Kidney capillary endothelial cell (primary cell): ENCODE data around the gene TMEM238L.

Source experiments
- DNase-seq: peaks from one replicate; pipeline ENCODE4 v3.0.0-alpha.2; 2018; ENCODE audit warnings: low spot score

TMEM238L gene

DNA sequence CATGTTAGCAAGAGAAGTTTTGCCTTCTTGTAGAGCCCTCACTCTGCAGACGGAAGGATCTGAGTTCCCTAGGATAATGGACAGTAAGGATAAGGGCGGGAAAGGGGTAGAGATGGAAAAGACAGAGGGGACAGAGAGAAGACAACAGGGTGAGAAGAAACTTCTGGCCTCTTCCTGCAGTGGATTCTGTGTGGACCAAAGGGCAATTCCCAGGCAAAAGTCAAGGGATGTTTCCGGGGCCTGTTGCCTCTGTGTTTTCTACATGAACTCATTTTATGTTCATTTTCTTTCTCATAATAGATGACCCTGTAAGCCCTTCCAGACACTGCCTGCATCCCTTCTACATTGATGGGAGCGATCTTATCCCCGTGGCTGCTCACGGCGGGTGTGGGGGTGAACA lies 647 bp upstream of the TMEM238L start:
- no peak for DNase-seq

DNA sequence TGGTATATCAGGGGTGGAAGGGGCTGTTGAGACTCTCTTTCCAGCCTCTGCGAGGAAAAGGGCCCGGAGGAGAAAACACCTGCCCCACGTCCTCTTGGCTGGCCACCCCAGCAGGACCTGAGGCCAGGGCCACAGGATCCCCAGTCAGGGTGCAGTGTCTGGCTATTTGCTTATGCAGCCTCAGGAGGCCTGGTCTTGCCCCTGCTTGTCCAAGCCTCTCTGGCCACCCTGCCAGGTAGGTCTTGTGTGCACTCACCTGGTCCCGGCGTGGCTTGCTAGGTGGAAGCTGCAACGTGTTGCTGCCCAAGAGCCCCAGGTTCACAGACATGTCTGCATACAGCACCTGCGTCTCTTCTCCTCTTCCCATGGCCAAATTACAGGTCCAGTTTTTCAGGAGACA lies 549 bp downstream of the TMEM238L start:
- DNase-seq, result no peak

GRCh38 chr17:10802496-10803284 lies 1.2 kb downstream of the TMEM238L start:
- no peak for DNase-seq

GRCh38 chr17:10799407-10799806 lies 4.5 kb downstream of the TMEM238L start:
- DNase-seq, result no peak

GRCh38 chr17:10798910-10799309 lies 5.0 kb downstream of the TMEM238L start:
- no peak for DNase-seq

- DNase-seq, result no peak
Measured at GRCh38 chr17:10798332-10798749, 5.6 kb downstream of the TMEM238L start.

DNA sequence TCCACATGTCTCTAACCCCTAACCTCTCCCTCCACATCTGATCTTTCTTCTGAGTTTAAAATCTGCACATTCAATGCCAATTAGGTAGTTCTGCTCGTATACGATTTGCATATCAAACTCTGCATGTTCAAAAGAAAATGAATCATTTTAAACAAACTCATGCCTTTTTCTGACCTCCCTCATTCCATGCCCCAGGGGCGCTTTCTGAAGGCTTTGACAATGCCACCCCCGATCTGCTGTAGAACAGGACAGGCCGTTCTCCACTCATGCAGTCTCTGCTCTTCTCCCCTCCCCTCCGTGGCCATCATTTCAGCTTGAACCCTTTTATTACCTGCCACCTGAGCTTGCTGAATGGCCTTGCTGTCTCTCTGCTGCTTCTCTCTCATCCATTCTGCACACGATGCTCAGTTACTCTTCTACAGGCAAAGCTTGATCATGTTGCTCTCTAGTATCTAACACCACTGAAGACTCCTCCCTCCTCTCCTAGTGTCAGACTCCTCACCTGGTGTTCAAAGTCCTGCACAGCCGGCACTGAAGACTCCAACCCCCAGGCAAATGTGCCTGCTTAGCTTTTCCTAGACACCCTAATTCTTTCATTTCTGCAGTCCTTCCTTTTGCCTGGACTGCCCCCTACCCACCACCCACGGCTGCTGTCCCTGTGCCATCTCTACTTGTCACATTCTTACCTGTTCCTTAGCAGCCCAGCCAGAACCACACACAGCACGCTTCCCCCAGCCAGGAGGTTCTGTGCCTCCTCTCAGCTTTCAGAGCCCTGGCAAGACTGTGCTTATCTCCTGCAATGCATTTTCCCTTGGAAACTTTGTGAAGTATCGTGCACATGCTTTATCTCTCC lies 6.2 kb downstream of the TMEM238L start:
- no peak for DNase-seq

- no peak for DNase-seq
Measured at GRCh38 chr17:10793816-10794215, 10.1 kb downstream of the TMEM238L start.

GRCh38 chr17:10793256-10793655 lies 10.6 kb downstream of the TMEM238L start:
- DNase-seq, result no peak

DNA sequence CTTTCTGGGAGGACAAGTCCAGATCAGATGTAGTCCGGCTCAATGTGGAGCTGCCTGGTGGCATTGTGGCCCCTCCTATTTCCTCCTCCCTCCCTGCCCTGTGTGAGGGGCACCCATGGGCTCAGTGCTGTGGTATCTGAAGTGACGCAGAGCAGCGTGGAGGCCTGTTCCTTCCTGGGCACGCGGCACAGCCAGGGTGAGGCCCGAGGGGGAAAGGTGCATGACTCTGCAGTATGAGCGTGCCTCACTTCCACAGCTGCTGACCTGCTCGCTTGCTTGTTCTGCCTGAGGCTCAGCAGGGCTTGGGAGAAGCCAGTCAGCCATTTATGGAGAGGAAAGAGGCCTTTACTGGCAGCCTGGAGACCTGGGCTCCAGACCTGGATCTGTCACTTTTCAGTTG lies 11.7 kb downstream of the TMEM238L start:
- no peak for DNase-seq

DNA sequence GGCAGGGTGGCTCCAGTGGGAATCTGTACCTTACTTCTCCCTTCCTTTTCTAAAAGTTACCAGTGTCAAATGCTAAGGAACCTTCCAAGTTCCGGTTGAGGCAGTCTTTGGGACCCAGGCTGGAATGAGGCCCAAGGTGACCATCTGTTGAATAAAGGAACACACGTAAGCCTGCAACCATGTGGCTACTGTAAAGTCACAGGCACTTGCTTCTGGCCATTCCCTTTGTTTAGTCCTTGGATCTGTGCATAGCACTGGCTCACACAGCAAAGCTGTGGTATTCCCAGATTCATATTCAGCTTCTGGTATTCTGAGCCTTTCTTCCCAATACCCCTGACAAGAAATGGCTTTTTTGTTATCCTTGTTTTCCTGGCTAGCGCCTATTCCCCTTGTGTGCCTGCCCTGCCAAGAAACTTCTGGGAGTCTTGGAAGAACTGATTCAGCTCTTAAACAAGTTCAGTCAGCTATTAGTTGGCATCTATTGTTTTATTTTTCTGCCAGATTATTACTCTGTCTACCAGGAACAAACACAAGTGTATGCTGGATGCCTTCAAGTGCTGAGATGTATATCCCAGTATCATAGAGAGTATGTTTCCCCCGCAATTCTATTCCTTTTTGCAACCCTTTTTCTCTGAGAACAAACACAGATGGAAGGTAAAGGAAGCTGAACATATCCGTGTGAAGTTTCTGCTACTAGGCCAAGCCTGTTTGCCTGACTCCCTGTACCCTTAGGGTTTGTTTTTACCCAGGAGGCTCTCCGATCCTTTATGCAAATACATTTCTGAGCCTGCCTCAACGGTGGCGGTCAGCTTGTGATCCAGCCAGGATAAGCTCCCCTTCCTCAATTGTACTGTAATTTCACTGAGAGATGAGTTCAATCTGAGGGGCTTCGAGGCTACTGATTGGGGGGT lies 13.2 kb downstream of the TMEM238L start:
- no peak for DNase-seq

DNA sequence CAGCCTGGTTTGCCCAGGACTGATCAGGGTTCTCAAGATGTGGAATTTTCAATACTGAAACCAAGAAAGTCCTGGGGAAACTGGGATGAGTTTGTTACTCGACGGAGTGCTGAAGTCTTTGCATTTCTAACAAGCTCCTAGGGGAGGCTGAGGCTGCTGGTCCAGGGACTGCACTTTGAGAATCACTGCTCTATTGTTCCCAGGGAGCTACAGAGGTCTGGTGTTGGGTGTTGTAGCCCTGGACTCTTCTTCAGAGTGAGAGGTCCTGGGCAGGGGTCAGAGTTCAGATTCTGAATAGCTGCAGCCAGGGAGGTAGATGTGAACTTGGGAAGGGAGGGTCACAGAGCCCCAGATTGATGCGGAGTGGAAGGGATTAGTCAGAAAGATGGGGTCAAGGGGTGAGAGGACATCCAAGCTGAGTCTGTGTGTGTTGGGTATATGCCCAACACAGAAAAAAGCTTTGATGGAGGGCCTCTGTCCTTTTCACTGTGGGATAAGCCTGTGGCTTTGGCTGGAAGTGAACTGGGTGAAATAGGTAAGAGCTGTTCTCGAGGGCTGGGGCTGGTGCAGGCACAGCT lies 14.1 kb downstream of the TMEM238L start:
- DNase-seq, result no peak

- no peak for DNase-seq
Measured at GRCh38 chr17:10787306-10788045, 16.4 kb downstream of the TMEM238L start.

DNA sequence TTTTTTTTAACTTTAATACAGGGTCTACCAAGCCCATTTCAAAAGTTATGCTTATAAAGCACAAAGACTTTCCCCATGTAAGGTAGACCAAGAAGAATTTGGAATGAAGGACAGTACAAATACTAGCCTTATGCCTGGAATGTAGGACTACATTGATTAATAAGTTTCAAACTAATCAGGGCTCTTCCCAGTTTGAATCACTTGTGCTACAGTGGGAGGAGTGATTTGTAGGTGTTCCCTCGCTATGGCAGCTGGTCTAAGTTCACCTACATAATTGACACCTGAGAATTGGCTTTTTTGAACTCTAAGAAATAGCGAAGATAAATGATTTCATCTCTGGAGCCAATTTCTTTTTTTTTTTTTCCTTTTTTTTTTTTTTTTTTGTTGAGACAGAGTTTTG lies 18.6 kb downstream of the TMEM238L start:
- DNase-seq, result no peak

- no peak for DNase-seq
Measured at GRCh38 chr17:10779609-10780008, 24.3 kb downstream of the TMEM238L start.

- no peak for DNase-seq
Measured at GRCh38 chr17:10777890-10778289, 26.0 kb downstream of the TMEM238L start.

- DNase-seq, result no peak
Measured at GRCh38 chr17:10777131-10777807, 26.6 kb downstream of the TMEM238L start.

DNA sequence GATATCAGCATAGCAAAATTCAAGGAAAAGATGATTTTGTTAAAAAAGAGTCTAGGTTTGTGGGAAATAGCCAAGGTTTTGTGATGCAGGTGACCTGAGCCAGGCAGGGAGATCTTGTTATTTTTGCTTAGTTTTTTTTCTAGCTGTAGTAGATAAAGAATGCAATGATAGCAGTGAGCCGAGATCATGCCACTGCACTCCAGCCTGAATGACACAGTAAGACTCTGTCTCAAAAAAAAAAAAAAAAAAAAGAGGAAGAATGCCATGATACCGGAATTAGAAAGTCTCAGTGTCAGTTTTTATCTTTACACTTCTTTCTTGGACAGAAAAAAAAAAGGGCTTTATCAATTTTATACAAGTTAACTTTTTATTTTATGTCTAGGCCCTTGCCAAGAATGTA lies 27.5 kb downstream of the TMEM238L start:
- no peak for DNase-seq

GRCh38 chr17:10775740-10776356 lies 28.1 kb downstream of the TMEM238L start:
- DNase-seq, result no peak

GRCh38 chr17:10775058-10775457 lies 28.8 kb downstream of the TMEM238L start:
- no peak for DNase-seq
